ENCODE measurements around the gene MACROD2.

Gene MACROD2

DNA sequence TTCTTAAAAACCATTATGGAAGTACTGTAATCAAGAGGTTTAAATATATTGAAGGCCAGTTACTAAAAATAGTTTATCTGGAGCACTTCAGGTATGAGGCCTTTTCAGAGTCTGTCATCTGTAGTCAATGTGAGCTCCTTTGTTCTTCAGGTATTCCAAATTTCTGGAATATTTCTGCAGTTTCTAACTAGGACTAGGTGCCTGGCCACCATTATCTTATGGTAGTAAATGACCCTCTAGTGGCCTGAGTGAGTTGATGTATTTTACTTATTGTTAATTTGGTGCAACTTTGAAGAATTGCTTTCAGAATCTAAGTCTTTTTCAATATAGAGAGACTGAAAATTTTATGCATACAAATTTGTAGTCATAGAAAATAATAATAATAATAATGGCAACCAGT is 437.3 kb downstream of the MACROD2 start:
- Histone ChIP-seq H3K36me3 (ENCODE audit: low read length) (no peaks in the 10 kb centered on the region), H3K27ac (ENCODE audit: low read depth, low read length) (no peak overlapping the region), H3K79me2 (ENCODE audit: insufficient read depth, low read length) (no peaks in the 10 kb centered on the region), H3K27me3 (ENCODE audit: low read length) (no peaks in the 10 kb centered on the region), H3K9me3 (ENCODE audit: insufficient read depth, low read length) (no peaks in the 10 kb centered on the region), H3K4me2 (ENCODE audit: low read depth, low read length, poor library complexity, severe bottlenecking) (no peak overlapping the region), H2AFZ (ENCODE audit: low read depth, low read length, severe bottlenecking) (no peak overlapping the region), H4K20me1 (ENCODE audit: low read depth, low read length) (no peaks in the 10 kb centered on the region), H3F3A (ENCODE audit: insufficient read depth) (no peaks in the 10 kb centered on the region), H3K9ac (ENCODE audit: low read length) (no peak overlapping the region), H3K9me2 (replicated peaks; ENCODE audit: insufficient read depth, low read length) (no peaks in the 10 kb centered on the region), H3K4me3 (ENCODE audit: insufficient read depth, low read length, poor library complexity, severe bottlenecking) (no peak overlapping the region)
- TF ChIP-seq, protein P1, sequence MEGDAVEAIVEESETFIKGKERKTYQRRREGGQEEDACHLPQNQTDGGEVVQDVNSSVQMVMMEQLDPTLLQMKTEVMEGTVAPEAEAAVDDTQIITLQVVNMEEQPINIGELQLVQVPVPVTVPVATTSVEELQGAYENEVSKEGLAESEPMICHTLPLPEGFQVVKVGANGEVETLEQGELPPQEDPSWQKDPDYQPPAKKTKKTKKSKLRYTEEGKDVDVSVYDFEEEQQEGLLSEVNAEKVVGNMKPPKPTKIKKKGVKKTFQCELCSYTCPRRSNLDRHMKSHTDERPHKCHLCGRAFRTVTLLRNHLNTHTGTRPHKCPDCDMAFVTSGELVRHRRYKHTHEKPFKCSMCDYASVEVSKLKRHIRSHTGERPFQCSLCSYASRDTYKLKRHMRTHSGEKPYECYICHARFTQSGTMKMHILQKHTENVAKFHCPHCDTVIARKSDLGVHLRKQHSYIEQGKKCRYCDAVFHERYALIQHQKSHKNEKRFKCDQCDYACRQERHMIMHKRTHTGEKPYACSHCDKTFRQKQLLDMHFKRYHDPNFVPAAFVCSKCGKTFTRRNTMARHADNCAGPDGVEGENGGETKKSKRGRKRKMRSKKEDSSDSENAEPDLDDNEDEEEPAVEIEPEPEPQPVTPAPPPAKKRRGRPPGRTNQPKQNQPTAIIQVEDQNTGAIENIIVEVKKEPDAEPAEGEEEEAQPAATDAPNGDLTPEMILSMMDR (IDR thresholded peaks at IDR 0.05; ENCODE audit: insufficient read depth, low read length, poor library complexity, severe bottlenecking), result no peak
- TF ChIP-seq EZH2phosphoT487 (conservative IDR thresholded peaks at IDR 0.05; ENCODE audit: low read length), result no peak

DNA sequence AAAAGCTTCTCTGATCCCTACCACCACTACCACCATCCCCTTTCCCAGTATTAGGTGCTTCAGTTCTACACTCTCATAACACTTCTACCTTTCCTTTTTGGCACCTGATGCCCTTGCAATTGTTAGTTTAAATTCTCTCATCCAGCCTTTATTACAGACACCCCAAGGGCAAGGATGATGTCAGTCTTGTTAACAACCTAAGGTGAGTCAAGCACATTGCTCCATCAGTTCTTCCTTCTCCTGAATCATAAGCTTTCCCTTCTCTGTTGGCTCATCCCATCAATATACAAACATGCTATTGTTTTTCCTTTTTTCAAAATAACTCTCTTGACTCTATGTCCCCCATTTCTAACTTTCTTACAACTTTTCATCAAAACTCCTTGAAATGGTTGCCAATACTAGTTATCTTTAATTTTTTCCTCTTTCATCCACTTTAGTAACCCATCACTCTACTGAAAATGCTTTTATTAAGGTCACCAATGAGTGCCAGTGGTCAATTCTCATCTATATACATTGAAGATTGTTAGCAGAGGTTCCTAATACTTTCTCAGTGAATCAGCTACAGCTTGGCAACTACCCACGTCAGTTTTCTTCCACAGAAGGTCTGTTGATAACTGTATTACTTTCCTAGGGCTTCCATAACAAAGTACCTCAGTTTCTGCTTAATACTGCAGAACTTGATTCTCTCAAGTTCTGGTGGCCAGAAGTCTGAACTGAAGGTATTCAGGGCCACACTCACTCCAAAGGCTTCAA is 439.2 kb downstream of the MACROD2 start:
- H3K9me2 ChIP-seq (replicated peaks; ENCODE audit: insufficient read depth, low read length), result no peaks in the 10 kb centered on the region

DNA sequence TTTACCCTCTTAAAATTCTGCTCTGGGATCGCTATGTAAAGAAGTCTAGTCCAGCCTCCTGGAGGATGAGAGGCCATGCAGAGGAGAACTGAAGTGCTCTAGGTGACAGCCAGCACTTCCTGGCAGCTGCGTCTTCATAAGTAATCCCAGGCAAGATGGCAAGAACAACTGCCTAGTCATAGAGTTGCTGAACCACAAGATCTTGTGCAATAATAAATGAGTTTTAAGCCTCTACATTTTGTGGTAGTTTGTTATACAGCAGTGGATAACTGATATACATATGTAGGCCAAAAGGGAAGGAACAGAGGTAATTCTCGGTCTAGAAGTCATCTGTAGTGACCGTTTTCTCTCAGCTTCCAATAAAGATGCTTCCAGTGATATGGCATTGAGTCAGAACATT is 445.9 kb downstream of the MACROD2 start:
- Histone ChIP-seq H2AFZ (ENCODE audit: low read depth, low read length, severe bottlenecking) (no peak overlapping the region), H3K27me3 (ENCODE audit: low read length) (no peaks in the 10 kb centered on the region), H3K27ac (ENCODE audit: low read depth, low read length) (no peak overlapping the region), H3F3A (ENCODE audit: insufficient read depth) (no peaks in the 10 kb centered on the region), H3K9me3 (ENCODE audit: insufficient read depth, low read length) (no peaks in the 10 kb centered on the region), H3K9me2 (replicated peaks; ENCODE audit: insufficient read depth, low read length) (no peaks in the 10 kb centered on the region), H3K4me3 (ENCODE audit: insufficient read depth, low read length, poor library complexity, severe bottlenecking) (no peak overlapping the region), H4K20me1 (ENCODE audit: low read depth, low read length) (no peaks in the 10 kb centered on the region), H3K4me2 (ENCODE audit: low read depth, low read length, poor library complexity, severe bottlenecking) (no peak overlapping the region), H3K36me3 (ENCODE audit: low read length) (no peaks in the 10 kb centered on the region), H3K79me2 (ENCODE audit: insufficient read depth, low read length) (no peaks in the 10 kb centered on the region), H3K9ac (ENCODE audit: low read length) (no peak overlapping the region)
- TF ChIP-seq EZH2phosphoT487 (conservative IDR thresholded peaks at IDR 0.05; ENCODE audit: low read length), result no peak
- TF ChIP-seq, protein P1 (IDR thresholded peaks at IDR 0.05; ENCODE audit: insufficient read depth, low read length, poor library complexity, severe bottlenecking), result no peak

More for the DNA sequence above, 439.2 kb downstream of the MACROD2 start:
- no peak overlapping the region for H3K27ac ChIP-seq (ENCODE audit: low read depth, low read length)
- no peak overlapping the region for H2AFZ ChIP-seq (ENCODE audit: low read depth, low read length, severe bottlenecking)
- no peaks in the 10 kb centered on the region for H3K27me3 ChIP-seq (ENCODE audit: low read length)
- H3F3A ChIP-seq (ENCODE audit: insufficient read depth), result no peaks in the 10 kb centered on the region
- no peaks in the 10 kb centered on the region for H3K9me3 ChIP-seq (ENCODE audit: insufficient read depth, low read length)
- no peaks in the 10 kb centered on the region for H3K36me3 ChIP-seq (ENCODE audit: low read length)
- H3K4me3 ChIP-seq (ENCODE audit: insufficient read depth, low read length, poor library complexity, severe bottlenecking), result no peak overlapping the region
- H4K20me1 ChIP-seq (ENCODE audit: low read depth, low read length), result no peaks in the 10 kb centered on the region
- H3K4me2 ChIP-seq (ENCODE audit: low read depth, low read length, poor library complexity, severe bottlenecking), result no peak overlapping the region
- no peak overlapping the region for H3K9ac ChIP-seq (ENCODE audit: low read length)
- TF ChIP-seq, protein P1 (IDR thresholded peaks at IDR 0.05; ENCODE audit: insufficient read depth, low read length, poor library complexity, severe bottlenecking), result no peak
- no peak for TF ChIP-seq EZH2phosphoT487 (conservative IDR thresholded peaks at IDR 0.05; ENCODE audit: low read length)
- no peaks in the 10 kb centered on the region for H3K79me2 ChIP-seq (ENCODE audit: insufficient read depth, low read length)
